K562 (cell line): Measurements from ENCODE around the gene FBXO48. TPM values are rescaled to one million over a fixed set of nuclear protein-coding genes. Genes with fewer than 3 reads are reported as not detected.
A peak's percentile ranks its signal among the peaks of the same experiment; 100 is the strongest.

Source experiments
- CAMTA2 ChIP-seq: fragments of 250-450 bp; sonication (Bioruptor Pico); conservative IDR thresholded peaks from 2 replicates; pipeline ENCODE4 v1.5.1; 2022
- CBX3 ChIP-seq, 2 experiments: IDR thresholded peaks; 1 replicate in 1 of 2; 2 replicates in 1 of 2; pipeline ENCODE4 v1.6.1; 2012; ENCODE audit warnings: inconsistent platforms in 2 of 2, low read length in 2 of 2, borderline replicate concordance in 1 of 2, control low read depth in 1 of 2
- CREM ChIP-seq: IDR thresholded peaks from 2 replicates; pipeline ENCODE4 v1.6.1; 2014; ENCODE audit warnings: antibody characterized with exemption, low read depth
- EZH2 ChIP-seq: IDR thresholded peaks from 2 replicates; pipeline ENCODE4 v1.6.1; 2012; ENCODE audit warnings: low read depth, mild to moderate bottlenecking, inconsistent platforms, low read length, borderline replicate concordance
- KLF13 ChIP-seq: fragments of 450-650 bp; IDR thresholded peaks from 2 replicates; pipeline ENCODE4 v1.6.1; 2016; ENCODE audit warnings: missing genetic modification characterization, low read depth, mild to moderate bottlenecking, missing compliant biosample characterization, moderate library complexity, borderline replicate concordance
- KLF6 ChIP-seq: fragments of 250-450 bp; sonication (Bioruptor Pico); IDR thresholded peaks from 2 replicates; pipeline ENCODE4 v1.4.0; 2020; ENCODE audit warnings: mild to moderate bottlenecking, moderate library complexity, borderline replicate concordance
- MBD2 ChIP-seq: sonication (generic); IDR thresholded peaks from 2 replicates; pipeline ENCODE4 v1.6.1; 2016; ENCODE audit warnings: low read depth, borderline replicate concordance
- MTA1 ChIP-seq: fragments of 450-650 bp; IDR thresholded peaks from 2 replicates; pipeline ENCODE4 v1.6.1; 2017; ENCODE audit warnings: borderline replicate concordance
- MXD1 ChIP-seq: fragments of 250-450 bp; sonication (Bioruptor Pico); IDR thresholded peaks from 2 replicates; pipeline ENCODE4 v1.8.0; 2021; ENCODE audit warnings: borderline replicate concordance, mild to moderate bottlenecking, moderate library complexity; ENCODE audit not compliant: poor library complexity, severe bottlenecking
- NR2C1 ChIP-seq, 2 experiments: fragments of 450-650 bp; IDR thresholded peaks; 2 replicates each; pipeline ENCODE4 v1.6.1; 2017; ENCODE audit warnings: mild to moderate bottlenecking in 2 of 2, antibody characterized with exemption in 1 of 2, inconsistent platforms in 1 of 2, missing compliant biosample characterization in 1 of 2, missing genetic modification characterization in 1 of 2
- RAD21 ChIP-seq, 2 experiments: fragments of 250-450 bp in 1 of 2; fragments of 450-650 bp in 1 of 2; sonication (Bioruptor Pico) in 1 of 2; formaldehyde crosslinking in 1 of 2; IDR thresholded peaks in 1 of 2; conservative IDR thresholded peaks in 1 of 2; 2 replicates each; pipeline versions ENCODE4 v1.4.0 to v1.8.0; 2020 to 2022; ENCODE audit warnings: mild to moderate bottlenecking in 2 of 2, moderate library complexity in 1 of 2
- TAF7 ChIP-seq: fragments of 450-650 bp; IDR thresholded peaks from 2 replicates; pipeline ENCODE4 v1.6.1; 2016; ENCODE audit warnings: missing genetic modification characterization, missing compliant biosample characterization
- XRCC4 ChIP-seq: IDR thresholded peaks from one replicate; pipeline ENCODE4 v1.6.1; 2011; ENCODE audit not compliant: insufficient read depth, insufficient read length; ENCODE audit errors: extremely low read depth
- ZBTB8A ChIP-seq: fragments of 450-650 bp; IDR thresholded peaks from 2 replicates; pipeline ENCODE4 v1.6.1; 2018; ENCODE audit warnings: mild to moderate bottlenecking, moderate library complexity; ENCODE audit not compliant: partially characterized antibody
- ZFX ChIP-seq: sonication (generic); formaldehyde crosslinking; IDR thresholded peaks from 2 replicates; pipeline ENCODE4 v1.8.0; 2022; ENCODE audit warnings: mild to moderate bottlenecking, missing genetic modification reagents, moderate library complexity
- ZKSCAN8 ChIP-seq: fragments of 200-800 bp; sonication (Bioruptor generic); IDR thresholded peaks from 2 replicates; pipeline ENCODE4 v1.6.1; 2016; ENCODE audit warnings: missing genetic modification characterization, missing compliant biosample characterization
- ZNF408 ChIP-seq: fragments of 250-450 bp; sonication (Bioruptor Pico); IDR thresholded peaks from 2 replicates; pipeline ENCODE4 v1.4.0; 2020; ENCODE audit warnings: low read depth, mild to moderate bottlenecking, moderate library complexity
- polyA plus RNA-seq, 8 experiments: library from polyadenylated mRNA; depleted of rRNA in 4 of 8; stranded (reverse) in 5 of 8; unstranded in 3 of 8; fragments of >200 nt; fragmentation: Nextera tagmentation in 2 of 8; fragmentation: Illumina TruSeq in 1 of 8; extraction: Ambion mirVana in 2 of 8; extraction: Trizol in 1 of 8; gene quantifications; 2 replicates each; pipeline versions ENCODE4 v1.2.1 to v1.2.3, GENCODE V29; 2011 to 2014; ENCODE audit warnings: inconsistent platforms in 1 of 8, missing spikeins in 1 of 8
- total RNA-seq, 7 experiments: library from RNA; depleted of rRNA in 6 of 7; stranded (reverse); fragments of >200 nt in 6 of 7; fragmentation: Illumina TruSeq in 2 of 7; extraction: Trizol in 2 of 7; gene quantifications; 2 replicates each; pipeline versions ENCODE4 v1.2.1 to v1.2.3, GENCODE V29; 2011 to 2021; ENCODE audit warnings: low replicate concordance in 1 of 7
- TF ChIP-seq, protein P1 (sequence below): fragments of 450-650 bp; conservative IDR thresholded peaks from 2 replicates; pipeline ENCODE4 v1.6.1; 2016; ENCODE audit warnings: missing genetic modification characterization, low read depth, mild to moderate bottlenecking, missing compliant biosample characterization, moderate library complexity
- TF ChIP-seq, protein P2 (sequence below): fragments of 450-650 bp; IDR thresholded peaks from 2 replicates; pipeline ENCODE4 v1.6.1; 2016; ENCODE audit warnings: missing biosample characterization, missing genetic modification characterization
- TF ChIP-seq, protein P3 (sequence below): fragments of 450-650 bp; IDR thresholded peaks from 2 replicates; pipeline ENCODE4 v1.7.0; 2016; ENCODE audit warnings: borderline replicate concordance

FBXO48 gene
- total and polyA plus RNA-seq, 9 of the 15 experiments (the other 6 are each of a cell fraction or from before 2014, with no cell fraction given): 0.36 to 1.8 (median 0.73) TPM

- TF ChIP-seq MXD1 (CRISPR knock-in tag) (peak; percentile 38), MTA1 (peak; percentile 59; the same call in 1 of the 2 replicates), TAF7 (no peak), MBD2 (no peak), EZH2 (no peak), CREM (no peak), ZFX (CRISPR knock-in tag) (no peak), RAD21 (CRISPR knock-in tag; conservative IDR thresholded peaks at IDR 0.05 in 1 of 2, IDR thresholded peaks at IDR 0.05 in 1 of 2) (peak; percentile 57 to 62), CAMTA2 (no peak), ZKSCAN8 (CRISPR knock-in tag) (no peak; the same call in none of the 2 replicates), ZBTB8A (no peak), NR2C1 (IDR thresholded peaks at IDR 0.05) (no peak), NR2C1 (tag; IDR thresholded peaks at IDR 0.05) (peak; percentile 41), KLF13 (tag) (no peak), CBX3 (IDR thresholded peaks at IDR 0.05; ENCODE audit: borderline replicate concordance in 1 of 2, low read length in 2 of 2) (no peak), KLF6 (CRISPR knock-in tag) (peak; percentile 89), XRCC4 (no peak), ZNF408 (no peak)
- TF ChIP-seq, protein P1, sequence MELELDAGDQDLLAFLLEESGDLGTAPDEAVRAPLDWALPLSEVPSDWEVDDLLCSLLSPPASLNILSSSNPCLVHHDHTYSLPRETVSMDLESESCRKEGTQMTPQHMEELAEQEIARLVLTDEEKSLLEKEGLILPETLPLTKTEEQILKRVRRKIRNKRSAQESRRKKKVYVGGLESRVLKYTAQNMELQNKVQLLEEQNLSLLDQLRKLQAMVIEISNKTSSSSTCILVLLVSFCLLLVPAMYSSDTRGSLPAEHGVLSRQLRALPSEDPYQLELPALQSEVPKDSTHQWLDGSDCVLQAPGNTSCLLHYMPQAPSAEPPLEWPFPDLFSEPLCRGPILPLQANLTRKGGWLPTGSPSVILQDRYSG (tag): no peak
- TF ChIP-seq, protein P2, sequence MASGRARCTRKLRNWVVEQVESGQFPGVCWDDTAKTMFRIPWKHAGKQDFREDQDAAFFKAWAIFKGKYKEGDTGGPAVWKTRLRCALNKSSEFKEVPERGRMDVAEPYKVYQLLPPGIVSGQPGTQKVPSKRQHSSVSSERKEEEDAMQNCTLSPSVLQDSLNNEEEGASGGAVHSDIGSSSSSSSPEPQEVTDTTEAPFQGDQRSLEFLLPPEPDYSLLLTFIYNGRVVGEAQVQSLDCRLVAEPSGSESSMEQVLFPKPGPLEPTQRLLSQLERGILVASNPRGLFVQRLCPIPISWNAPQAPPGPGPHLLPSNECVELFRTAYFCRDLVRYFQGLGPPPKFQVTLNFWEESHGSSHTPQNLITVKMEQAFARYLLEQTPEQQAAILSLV (tag): peak; percentile 99
- TF ChIP-seq, protein P3, sequence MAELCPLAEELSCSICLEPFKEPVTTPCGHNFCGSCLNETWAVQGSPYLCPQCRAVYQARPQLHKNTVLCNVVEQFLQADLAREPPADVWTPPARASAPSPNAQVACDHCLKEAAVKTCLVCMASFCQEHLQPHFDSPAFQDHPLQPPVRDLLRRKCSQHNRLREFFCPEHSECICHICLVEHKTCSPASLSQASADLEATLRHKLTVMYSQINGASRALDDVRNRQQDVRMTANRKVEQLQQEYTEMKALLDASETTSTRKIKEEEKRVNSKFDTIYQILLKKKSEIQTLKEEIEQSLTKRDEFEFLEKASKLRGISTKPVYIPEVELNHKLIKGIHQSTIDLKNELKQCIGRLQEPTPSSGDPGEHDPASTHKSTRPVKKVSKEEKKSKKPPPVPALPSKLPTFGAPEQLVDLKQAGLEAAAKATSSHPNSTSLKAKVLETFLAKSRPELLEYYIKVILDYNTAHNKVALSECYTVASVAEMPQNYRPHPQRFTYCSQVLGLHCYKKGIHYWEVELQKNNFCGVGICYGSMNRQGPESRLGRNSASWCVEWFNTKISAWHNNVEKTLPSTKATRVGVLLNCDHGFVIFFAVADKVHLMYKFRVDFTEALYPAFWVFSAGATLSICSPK: no peak
Measured at GRCh38 chr2:68420254-68420910, 46.7 kb downstream of the FBXO48 start (continued).
